Activated CD4-positive, alpha-beta T cell treated with anti-CD3 and anti-CD28 coated beads, Interleukin-2, amount 10 ng/mL, durations not matched to agents 7 days and 5 days (primary cell): Measurements from ENCODE around the gene PIGN. TPM values are rescaled to one million over a fixed set of nuclear protein-coding genes. Genes with fewer than 3 reads are reported as not detected.

Source experiments
- CTCF ChIA-PET: fragments of 350-600 bp; sonication (Branson Sonifier 250); formaldehyde crosslinking; loops from one replicate; lab custom pipeline; 2021; ENCODE audit warnings: antibody characterized with exemption; lab: Charles Lee
- POLR2A ChIA-PET: fragments of 350-600 bp; sonication (Branson Sonifier 250); formaldehyde crosslinking; loops from one replicate; lab custom pipeline; 2021; ENCODE audit warnings: antibody characterized with exemption; lab: Charles Lee
- DNase-seq: peaks from one replicate; pipeline ENCODE4 v3.0.0-alpha.2; 2020
- H3K27ac Mint-ChIP-seq: one replicate; pipeline ENCODE4 v1.8.0; 2021; ENCODE audit warnings: mild to moderate bottlenecking, moderate library complexity, mixed read lengths
- H3K27me3 Mint-ChIP-seq: one replicate; pipeline ENCODE4 v1.8.0; 2021; ENCODE audit warnings: mixed read lengths
- H3K36me3 Mint-ChIP-seq: one replicate; pipeline ENCODE4 v1.8.0; 2021; ENCODE audit warnings: low read depth, mixed read lengths
- H3K4me1 Mint-ChIP-seq: one replicate; pipeline ENCODE4 v1.8.0; 2021; ENCODE audit warnings: mixed read lengths
- H3K4me3 Mint-ChIP-seq: one replicate; pipeline ENCODE4 v1.8.0; 2021; ENCODE audit warnings: mild to moderate bottlenecking, moderate library complexity, mixed read lengths
- H3K9me3 Mint-ChIP-seq: one replicate; pipeline ENCODE4 v1.8.0; 2021; ENCODE audit warnings: mixed read lengths
- total RNA-seq, 2 experiments: library from RNA; stranded (reverse); gene quantifications; one replicate each; pipeline ENCODE4 v1.2.3, GENCODE V29; 2021

The PIGN gene
- total RNA-seq, 2 experiments from 2014 or later, result 28.5 to 31.8 TPM

DNA sequence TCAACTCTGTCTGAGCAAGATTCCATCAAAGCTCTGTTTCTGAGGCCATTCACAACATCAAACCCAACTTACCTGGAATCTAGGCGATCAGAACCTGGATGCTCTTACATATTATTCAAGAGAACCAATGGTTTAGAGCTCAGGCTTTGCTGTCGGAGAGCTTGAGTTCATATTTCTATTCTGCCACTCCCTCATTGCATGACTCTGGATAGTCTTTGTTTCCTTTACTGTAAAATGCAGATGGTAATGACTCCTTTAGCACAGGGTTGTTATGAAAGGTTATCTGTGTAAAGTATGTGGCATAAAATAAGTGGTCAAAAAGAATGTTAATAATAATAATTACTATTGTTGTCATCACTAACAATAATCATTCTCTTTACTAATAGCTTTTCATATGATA, 12.8 kb upstream of the PIGN start:
- ChIA-PET CTCF (interaction anchor here (0.6 to 1.3 kb wide), 3 partner anchors 9 to 86 kb away, joined by 4 to 5 read pairs (median 4); no protein-coding TSS in a partner anchor), POLR2A (no interaction called here)
- H3K27ac Mint-ChIP-seq, result no peak overlapping the region
- no peaks in the 10 kb centered on the region for H3K9me3 Mint-ChIP-seq
- H3K27me3 Mint-ChIP-seq, result no peaks in the 10 kb centered on the region
- H3K4me1 Mint-ChIP-seq, result peaks cover 25% of the 10 kb centered on the region
- H3K36me3 Mint-ChIP-seq, result peaks cover 13% of the 10 kb centered on the region
- no peak for DNase-seq
- no peak overlapping the region for H3K4me3 Mint-ChIP-seq

DNA sequence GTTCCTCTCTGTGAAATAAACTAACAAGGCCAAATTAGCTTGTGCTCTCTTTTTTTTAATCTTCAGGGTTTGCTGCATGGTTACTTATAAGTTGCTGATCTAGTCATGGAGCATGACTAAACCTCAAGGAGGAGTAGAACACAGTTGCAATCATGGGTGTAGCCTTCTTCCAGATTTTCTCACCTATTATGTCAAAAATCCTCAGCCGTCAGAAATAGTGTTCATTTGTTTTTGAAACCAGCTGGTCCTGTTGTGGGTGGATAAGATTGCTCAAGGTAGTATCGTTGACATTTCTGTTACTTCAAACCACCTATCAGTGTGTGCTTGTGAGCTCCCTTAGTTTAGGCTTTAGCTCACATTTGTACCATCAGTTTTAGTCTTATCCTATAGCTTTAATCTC, 11.4 kb upstream of the PIGN start:
- H3K27me3 Mint-ChIP-seq, result no peaks in the 10 kb centered on the region
- H3K4me1 Mint-ChIP-seq, result peaks cover 33% of the 10 kb centered on the region
- ChIA-PET POLR2A (no interaction called here), CTCF (interaction anchor here (1.1 to 1.4 kb wide), 2 partner anchors 11 to 14 kb away, joined by 5 read pairs; partner anchors contain the start of genes PIGN and RELCH)
- DNase-seq, result no peak
- H3K9me3 Mint-ChIP-seq, result no peaks in the 10 kb centered on the region
- H3K36me3 Mint-ChIP-seq, result peaks cover 9% of the 10 kb centered on the region
- no peak overlapping the region for H3K27ac Mint-ChIP-seq
- no peak overlapping the region for H3K4me3 Mint-ChIP-seq

DNA sequence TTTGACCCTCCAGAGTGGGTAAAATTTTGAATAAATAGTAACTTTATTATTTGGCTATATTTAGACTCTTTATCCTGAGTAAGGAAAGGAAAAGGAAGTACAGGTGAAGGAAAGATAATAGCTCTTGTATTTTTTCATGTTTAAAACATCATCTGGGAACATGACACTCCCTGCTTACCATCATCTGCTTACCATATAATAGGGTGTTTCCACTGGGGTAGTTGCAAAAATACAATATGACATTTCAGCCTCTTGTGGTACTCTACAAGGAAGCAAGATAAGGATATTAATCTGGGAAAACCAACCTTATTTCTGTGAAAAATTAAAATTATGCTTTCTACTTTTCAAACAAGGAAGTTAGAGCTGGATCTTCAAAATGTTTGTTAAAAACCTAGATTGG, 10.1 kb upstream of the PIGN start:
- POLR2A ChIA-PET, result no interaction called here
- peaks cover 46% of the 10 kb centered on the region for H3K4me1 Mint-ChIP-seq
- no peak overlapping the region for H3K27ac Mint-ChIP-seq
- peaks cover under 1% of the 10 kb centered on the region for H3K9me3 Mint-ChIP-seq
- CTCF ChIA-PET, result interaction anchor here (1.0 to 1.4 kb wide), 2 partner anchors 16 to 23 kb away, joined by 3 to 5 read pairs; no protein-coding TSS in a partner anchor
- peaks cover 18% of the 10 kb centered on the region for H3K36me3 Mint-ChIP-seq
- no peak for DNase-seq
- no peaks in the 10 kb centered on the region for H3K27me3 Mint-ChIP-seq
- H3K4me3 Mint-ChIP-seq, result no peak overlapping the region

DNA sequence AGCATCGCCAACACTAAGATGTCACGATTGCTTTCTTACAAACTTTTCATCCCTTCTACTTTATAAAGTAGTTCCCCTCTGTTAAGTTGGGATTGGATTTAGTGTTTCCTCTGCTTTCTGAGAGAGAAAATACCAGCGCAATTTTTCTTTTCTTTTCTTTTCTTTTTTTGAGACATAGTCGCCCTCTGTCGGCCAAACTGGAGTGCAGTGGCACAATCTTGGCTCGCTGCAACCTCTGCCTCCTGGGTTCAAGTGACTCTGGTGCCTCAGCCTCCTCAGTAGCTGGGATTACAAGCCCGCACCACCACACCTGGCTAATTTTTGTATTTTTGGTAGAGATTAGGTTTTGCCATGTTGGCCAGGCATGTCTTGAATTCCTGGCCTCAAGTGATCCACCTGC, 9.2 kb upstream of the PIGN start:
- ChIA-PET CTCF (no interaction called here), POLR2A (no interaction called here)
- peaks cover 55% of the 10 kb centered on the region for H3K4me1 Mint-ChIP-seq
- no peak overlapping the region for H3K4me3 Mint-ChIP-seq
- no peaks in the 10 kb centered on the region for H3K27me3 Mint-ChIP-seq
- H3K27ac Mint-ChIP-seq, result no peak overlapping the region
- DNase-seq, result no peak
- peaks cover 27% of the 10 kb centered on the region for H3K36me3 Mint-ChIP-seq
- peaks cover 3% of the 10 kb centered on the region for H3K9me3 Mint-ChIP-seq

DNA sequence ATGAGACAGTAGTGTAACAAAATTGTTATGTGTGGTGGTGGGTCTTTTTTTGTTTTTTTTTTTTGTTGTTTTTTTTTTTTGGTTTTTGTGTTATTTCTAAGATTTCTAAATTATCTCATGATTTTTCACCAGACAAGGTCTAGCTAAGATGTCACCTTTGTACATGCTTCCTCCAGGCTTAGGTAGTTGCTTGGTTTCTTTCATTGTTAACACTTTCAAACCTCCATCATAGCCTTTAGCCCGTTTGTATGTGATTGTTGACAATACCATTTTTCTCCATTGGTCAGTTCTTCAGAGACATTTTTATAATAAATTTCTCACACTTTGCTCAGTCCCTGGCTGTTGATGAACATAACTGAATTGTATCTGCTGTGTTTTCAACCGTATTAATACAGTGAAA, 2.4 kb upstream of the PIGN start:
- ChIA-PET CTCF (no interaction called here), POLR2A (interaction anchor here (0.6 kb wide), 1 partner anchor 60 kb away, joined by 10 read pairs; no protein-coding TSS in a partner anchor)
- peak overlapping the region; percentile 16 for H3K27ac Mint-ChIP-seq
- no peaks in the 10 kb centered on the region for H3K27me3 Mint-ChIP-seq
- H3K9me3 Mint-ChIP-seq, result peaks cover 3% of the 10 kb centered on the region
- H3K36me3 Mint-ChIP-seq, result peaks cover 45% of the 10 kb centered on the region
- peak overlapping the region; percentile 99 for H3K4me3 Mint-ChIP-seq
- DNase-seq, result no peak
- peaks cover 75% of the 10 kb centered on the region for H3K4me1 Mint-ChIP-seq

DNA sequence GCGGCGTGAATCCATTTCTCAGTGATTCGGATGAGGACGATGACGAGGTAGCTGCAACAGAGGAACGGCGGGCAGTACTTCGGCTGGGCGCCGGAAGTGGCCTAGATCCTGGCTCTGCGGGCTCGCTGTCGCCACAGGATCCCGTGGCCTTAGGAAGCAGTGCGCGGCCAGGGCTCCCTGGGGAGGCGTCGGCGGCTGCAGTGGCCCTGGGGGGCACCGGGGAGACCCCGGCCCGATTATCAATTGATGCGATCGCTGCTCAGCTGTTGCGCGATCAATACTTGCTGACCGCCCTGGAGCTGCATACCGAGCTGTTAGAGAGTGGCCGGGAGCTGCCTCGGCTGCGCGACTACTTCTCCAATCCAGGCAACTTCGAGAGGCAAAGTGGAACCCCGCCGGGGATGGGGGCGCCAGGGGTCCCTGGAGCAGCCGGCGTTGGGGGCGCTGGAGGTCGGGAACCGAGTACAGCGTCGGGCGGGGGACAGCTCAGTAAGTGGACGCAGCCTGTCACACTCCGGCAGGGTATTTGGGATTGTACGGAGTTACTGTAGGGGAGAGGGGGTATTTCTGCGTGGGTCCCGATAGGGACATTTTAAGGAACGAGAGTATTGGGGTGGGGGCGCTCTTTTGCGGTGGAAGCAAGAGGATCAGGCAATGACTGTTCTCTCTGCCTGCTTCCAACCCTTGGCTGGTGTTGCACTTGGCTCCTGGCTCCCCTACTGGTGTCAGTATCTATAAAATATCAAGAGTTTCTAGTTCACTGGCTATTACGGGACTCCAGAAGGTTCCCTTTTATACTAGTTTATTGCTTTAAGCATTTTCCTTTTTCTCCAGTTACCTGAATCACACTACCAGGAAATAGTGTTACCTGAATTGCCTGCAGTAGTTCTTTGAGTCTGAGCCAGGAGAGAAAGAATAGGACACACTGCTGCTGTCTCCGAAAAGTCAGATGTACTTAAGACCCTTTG, 971 bp upstream of the PIGN start:
- ChIA-PET POLR2A (no interaction called here), CTCF (interaction anchor here (0.6 to 1.1 kb wide), 3 partner anchors 10 to 85 kb away, joined by 4 to 5 read pairs (median 4); no protein-coding TSS in a partner anchor)
- Mint-ChIP-seq H3K4me3 (peak overlapping the region; percentile 99), H3K9me3 (peaks cover 3% of the 10 kb centered on the region), H3K27me3 (no peaks in the 10 kb centered on the region), H3K4me1 (peaks cover 68% of the 10 kb centered on the region), H3K36me3 (peaks cover 40% of the 10 kb centered on the region), H3K27ac (peak overlapping the region; percentile 99)
- peak; percentile 36 for DNase-seq

DNA sequence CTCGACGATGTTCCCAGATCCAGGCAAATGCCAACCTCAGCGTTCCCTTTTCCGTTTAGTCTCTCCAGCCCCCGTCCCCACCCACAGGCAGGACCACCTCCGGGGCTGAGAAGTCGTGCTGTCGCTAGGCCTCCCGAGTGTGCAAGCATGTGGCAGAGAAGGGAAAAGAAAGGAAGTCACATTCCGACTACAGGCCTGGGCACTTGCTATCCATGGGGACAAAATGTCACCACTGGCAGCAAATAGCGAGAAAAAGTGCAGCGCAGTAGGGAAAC, 420 bp downstream of the PIGN start:
- peak overlapping the region; percentile 99 for H3K27ac Mint-ChIP-seq
- CTCF ChIA-PET, result interaction anchor here (1.0 to 1.3 kb wide), 2 partner anchors 12 to 796 kb away, joined by 3 to 5 read pairs; no protein-coding TSS in a partner anchor
- no peak for DNase-seq
- peaks cover 26% of the 10 kb centered on the region for H3K36me3 Mint-ChIP-seq
- H3K9me3 Mint-ChIP-seq, result no peaks in the 10 kb centered on the region
- POLR2A ChIA-PET, result no interaction called here
- H3K4me3 Mint-ChIP-seq, result peak overlapping the region; percentile 99
- H3K27me3 Mint-ChIP-seq, result no peaks in the 10 kb centered on the region
- H3K4me1 Mint-ChIP-seq, result peaks cover 54% of the 10 kb centered on the region

DNA sequence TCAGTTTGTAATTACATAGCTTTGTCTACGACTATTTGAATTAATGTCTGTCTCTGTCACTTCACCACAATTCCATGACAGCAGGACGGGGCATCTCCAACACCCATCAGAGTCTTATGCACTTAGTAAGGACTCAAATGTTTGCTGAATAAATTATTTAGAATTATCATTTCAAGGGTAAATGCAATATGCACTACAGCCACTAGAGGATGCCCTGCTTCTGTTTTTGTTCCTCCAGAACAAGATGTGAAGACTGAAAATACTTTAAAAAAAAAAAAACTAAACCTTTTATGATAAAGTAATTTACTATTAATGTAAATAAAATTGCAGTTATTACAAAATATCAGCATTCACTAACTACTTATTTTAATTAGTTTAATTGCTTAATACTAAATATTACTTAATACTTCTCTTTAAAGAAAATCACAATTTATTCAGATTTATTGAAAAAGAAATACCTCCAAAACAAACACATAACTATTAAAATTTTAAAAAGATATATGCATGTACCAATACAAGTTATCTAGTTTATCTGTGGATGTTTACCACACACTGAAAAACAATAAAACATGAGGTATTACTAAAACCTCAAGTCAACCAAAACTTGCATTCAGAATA, 3.2 kb downstream of the PIGN start:
- POLR2A ChIA-PET, result no interaction called here
- Mint-ChIP-seq H3K4me1 (peaks cover 28% of the 10 kb centered on the region), H3K9me3 (no peaks in the 10 kb centered on the region), H3K27me3 (no peaks in the 10 kb centered on the region), H3K4me3 (no peak overlapping the region), H3K36me3 (peaks cover 5% of the 10 kb centered on the region), H3K27ac (no peak overlapping the region)
- DNase-seq, result peak; percentile 70
- CTCF ChIA-PET, result interaction anchor here (0.9 to 1.0 kb wide), 2 partner anchors 18 to 63 kb away, joined by 3 to 5 read pairs; no protein-coding TSS in a partner anchor

DNA sequence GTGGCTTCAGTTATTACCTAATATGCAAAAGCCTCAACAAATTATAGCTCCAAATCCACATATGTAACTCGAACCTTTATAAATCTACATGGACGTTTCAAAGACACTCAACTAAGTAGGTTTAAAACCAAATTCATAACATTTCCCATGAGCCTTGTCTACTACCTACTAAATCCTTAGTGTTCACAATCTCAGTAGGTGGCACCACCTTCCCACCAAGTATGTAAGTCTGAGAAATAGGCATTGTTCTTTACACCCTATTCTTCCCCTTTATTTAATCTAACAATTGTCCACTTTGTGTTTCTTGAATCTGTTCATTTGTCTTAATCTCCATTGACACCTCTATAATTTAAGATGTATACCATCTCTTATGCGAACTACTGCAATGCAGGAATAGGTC, 4.6 kb downstream of the PIGN start:
- H3K9me3 Mint-ChIP-seq, result no peaks in the 10 kb centered on the region
- ChIA-PET CTCF (no interaction called here), POLR2A (no interaction called here)
- H3K27ac Mint-ChIP-seq, result no peak overlapping the region
- no peaks in the 10 kb centered on the region for H3K27me3 Mint-ChIP-seq
- no peak for DNase-seq
- H3K4me1 Mint-ChIP-seq, result peaks cover 23% of the 10 kb centered on the region
- H3K36me3 Mint-ChIP-seq, result peaks cover 1% of the 10 kb centered on the region
- H3K4me3 Mint-ChIP-seq, result no peak overlapping the region

DNA sequence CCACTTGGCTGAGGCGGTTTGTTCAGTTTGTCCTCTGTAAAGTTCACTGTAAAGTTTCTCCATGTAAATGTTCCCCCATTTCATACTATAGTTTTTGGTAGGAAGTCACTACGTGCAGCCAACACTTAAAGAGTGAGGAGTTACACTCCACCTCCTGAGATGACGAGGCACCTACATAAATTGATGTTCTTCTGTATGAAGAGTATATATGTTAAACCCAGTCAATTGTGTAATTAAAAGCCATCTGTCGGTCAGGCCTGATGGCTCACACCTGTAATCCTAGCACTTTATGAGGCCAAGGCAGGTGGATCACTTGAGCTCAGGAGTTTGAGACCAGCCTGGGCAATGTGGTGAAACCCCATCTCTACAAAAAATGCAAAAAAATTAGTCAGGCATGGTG, 7.6 kb downstream of the PIGN start:
- no peaks in the 10 kb centered on the region for H3K27me3 Mint-ChIP-seq
- DNase-seq, result no peak
- peaks cover 5% of the 10 kb centered on the region for H3K4me1 Mint-ChIP-seq
- ChIA-PET CTCF (interaction anchor here (1.4 to 1.8 kb wide), 2 partner anchors 11 to 69 kb away, joined by 3 to 4 read pairs; no protein-coding TSS in a partner anchor), POLR2A (no interaction called here)
- no peaks in the 10 kb centered on the region for H3K9me3 Mint-ChIP-seq
- H3K27ac Mint-ChIP-seq, result no peak overlapping the region
- H3K4me3 Mint-ChIP-seq, result no peak overlapping the region
- H3K36me3 Mint-ChIP-seq, result no peaks in the 10 kb centered on the region

DNA sequence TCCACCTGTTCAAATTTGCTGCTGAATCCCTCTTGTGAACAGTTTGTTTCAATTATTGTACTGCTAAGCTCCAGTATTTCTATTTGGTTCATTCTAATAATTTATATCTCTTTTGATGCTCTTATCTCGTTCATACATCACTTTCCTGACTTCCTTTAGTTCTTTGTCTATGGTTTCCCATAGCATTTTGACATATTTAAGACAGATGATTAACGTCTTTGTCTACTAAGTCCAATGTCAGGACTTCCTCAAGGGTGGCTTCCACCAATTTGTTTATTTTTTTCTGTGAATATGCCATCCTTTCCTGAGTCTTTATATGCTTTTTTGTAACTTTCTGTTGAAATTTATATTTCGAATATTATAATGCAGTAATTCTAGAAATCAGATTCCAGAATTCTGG, 9.6 kb downstream of the PIGN start:
- POLR2A ChIA-PET, result no interaction called here
- no peaks in the 10 kb centered on the region for H3K27me3 Mint-ChIP-seq

DNA sequence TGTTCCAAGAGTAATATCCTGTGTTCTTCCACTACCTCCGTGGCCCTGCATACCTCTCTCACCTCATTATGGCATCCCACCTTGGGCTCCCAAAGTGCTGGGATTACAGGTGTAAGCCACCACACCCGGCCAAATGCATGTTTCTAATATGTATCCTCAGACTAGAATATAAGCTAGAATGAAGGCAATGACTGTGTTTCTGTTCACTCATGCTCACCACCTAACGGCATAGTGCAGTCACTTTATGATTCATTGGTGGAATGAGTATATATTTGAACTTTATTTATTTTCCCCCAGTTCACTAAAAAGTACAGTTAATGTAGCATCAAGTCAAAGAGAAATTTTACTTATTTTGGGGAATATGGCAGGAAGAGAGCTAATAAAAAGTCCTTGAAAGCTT, 11.3 kb downstream of the PIGN start:
- no peaks in the 10 kb centered on the region for H3K9me3 Mint-ChIP-seq
- no peaks in the 10 kb centered on the region for H3K4me1 Mint-ChIP-seq
- CTCF ChIA-PET, result no interaction called here
- no peaks in the 10 kb centered on the region for H3K27me3 Mint-ChIP-seq
- POLR2A ChIA-PET, result no interaction called here
- no peak overlapping the region for H3K27ac Mint-ChIP-seq
- H3K4me3 Mint-ChIP-seq, result no peak overlapping the region
- no peaks in the 10 kb centered on the region for H3K36me3 Mint-ChIP-seq
- DNase-seq, result no peak

More for the DNA sequence above, 9.6 kb downstream of the PIGN start:
- H3K9me3 Mint-ChIP-seq, result no peaks in the 10 kb centered on the region
- H3K4me3 Mint-ChIP-seq, result no peak overlapping the region
- no peaks in the 10 kb centered on the region for H3K4me1 Mint-ChIP-seq
- DNase-seq, result no peak
- H3K27ac Mint-ChIP-seq, result no peak overlapping the region
- no peaks in the 10 kb centered on the region for H3K36me3 Mint-ChIP-seq
- CTCF ChIA-PET, result no interaction called here

DNA sequence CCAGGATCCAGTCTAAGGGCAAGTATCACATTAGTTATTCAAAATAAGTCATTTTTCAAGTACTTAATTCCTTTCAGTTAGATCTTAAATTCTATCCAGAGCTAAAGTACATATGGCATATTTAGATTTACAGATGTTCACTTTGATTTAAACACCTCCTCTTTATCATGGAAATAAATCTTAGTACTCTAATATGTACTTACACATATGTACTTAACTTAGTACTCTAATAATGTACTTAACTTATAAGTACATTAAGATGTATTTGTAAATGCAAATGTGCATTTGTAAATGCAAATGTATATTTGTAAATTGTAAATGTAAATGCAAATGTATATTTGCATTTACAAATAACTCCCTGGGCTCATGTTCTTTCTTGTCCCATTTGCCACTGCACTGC, 14.6 kb downstream of the PIGN start:
- Mint-ChIP-seq H3K36me3 (no peaks in the 10 kb centered on the region), H3K4me3 (no peak overlapping the region)

More for the DNA sequence above, 14.6 kb downstream of the PIGN start:
- no peak for DNase-seq
- POLR2A ChIA-PET, result no interaction called here
- CTCF ChIA-PET, result no interaction called here
- H3K4me1 Mint-ChIP-seq, result no peaks in the 10 kb centered on the region
- no peak overlapping the region for H3K27ac Mint-ChIP-seq
- H3K9me3 Mint-ChIP-seq, result no peaks in the 10 kb centered on the region
- no peaks in the 10 kb centered on the region for H3K27me3 Mint-ChIP-seq
